HCT116 (cell line): ENCODE results near the gene KCNK15.

Source experiments
- CEBPB ChIP-seq: IDR thresholded peaks from 2 replicates; pipeline ENCODE4 v1.6.1; 2012; ENCODE audit warnings: low read depth
- EGR1 ChIP-seq: IDR thresholded peaks from 2 replicates; pipeline ENCODE4 v1.6.1; 2012; ENCODE audit warnings: low read depth
- EZH2 ChIP-seq: fragments of 200-600 bp; sonication (generic); IDR thresholded peaks from 2 replicates; pipeline ENCODE4 v1.6.1; 2017; ENCODE audit warnings: antibody characterized with exemption, mixed run types
- EZH2phosphoT487 ChIP-seq: fragments of 200-600 bp; IDR thresholded peaks from 2 replicates; pipeline ENCODE4 v1.6.1; 2018; ENCODE audit warnings: antibody characterized with exemption, borderline replicate concordance
- POLR2A ChIP-seq: IDR thresholded peaks from 2 replicates; pipeline ENCODE4 v1.7.0; 2011; ENCODE audit warnings: borderline replicate concordance; ENCODE audit not compliant: insufficient read depth, insufficient read length; ENCODE audit errors: extremely low read depth
- RAD21 ChIP-seq: IDR thresholded peaks from 2 replicates; pipeline ENCODE4 v1.6.1; 2012; ENCODE audit warnings: low read depth, mild to moderate bottlenecking
- SIN3A ChIP-seq: IDR thresholded peaks from 2 replicates; pipeline ENCODE4 v1.6.1; 2012; ENCODE audit warnings: low read depth
- SP1 ChIP-seq: IDR thresholded peaks from 2 replicates; pipeline ENCODE4 v1.6.1; 2012; ENCODE audit warnings: low read depth
- TCF7L2 ChIP-seq: IDR thresholded peaks from 2 replicates; pipeline ENCODE4 v1.7.0; 2011; ENCODE audit warnings: borderline replicate concordance, inconsistent platforms; ENCODE audit not compliant: insufficient read depth, insufficient read length; ENCODE audit errors: extremely low read depth
- TF ChIP-seq, protein P1 (sequence below), 3 experiments: fragments of 200-600 bp in 1 of 3; sonication (generic) in 1 of 3; IDR thresholded peaks in 2 of 3; conservative IDR thresholded peaks in 1 of 3; 2 replicates each; pipeline ENCODE4 v1.5.1; 2012 to 2017; ENCODE audit warnings: low read depth in 2 of 3, low read length in 2 of 3, antibody characterized with exemption in 1 of 3, borderline replicate concordance in 1 of 3, control low read depth in 1 of 3, mild to moderate bottlenecking in 1 of 3, mixed read lengths in 1 of 3, mixed run types in 1 of 3, moderate library complexity in 1 of 3; ENCODE audit not compliant: insufficient read depth in 1 of 3
- TF ChIP-seq, protein P2 (sequence below): IDR thresholded peaks from 2 replicates; pipeline ENCODE4 v1.6.1; 2012; ENCODE audit warnings: low read depth

DNA sequence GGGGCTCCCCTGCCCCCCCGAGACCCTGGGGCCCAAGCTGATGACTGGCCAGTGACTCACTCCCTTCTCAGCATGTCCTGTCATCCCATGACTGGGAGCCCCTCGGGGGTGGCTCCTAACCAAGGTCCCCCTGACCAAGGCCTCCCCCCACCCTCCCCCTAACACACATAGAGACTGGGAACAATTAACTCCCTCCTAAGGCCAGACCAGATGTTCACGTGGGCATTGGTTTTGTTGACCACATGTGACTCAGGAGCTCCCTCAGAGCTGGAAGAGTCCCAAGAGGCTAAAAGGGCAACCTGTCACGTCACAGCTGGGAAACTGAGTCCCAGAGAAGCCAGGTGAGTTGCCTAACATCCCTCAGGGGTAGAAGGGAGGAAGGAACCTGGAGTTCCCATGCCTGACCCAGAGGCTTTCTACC lies 41.1 kb upstream of the KCNK15 start:
- TF ChIP-seq EZH2phosphoT487 (no peak), EGR1 (no peak), SIN3A (no peak), EZH2 (no peak), CEBPB (no peak), POLR2A (no peak), SP1 (no peak), RAD21 (no peak), TCF7L2 (no peak)
- TF ChIP-seq, protein P1, sequence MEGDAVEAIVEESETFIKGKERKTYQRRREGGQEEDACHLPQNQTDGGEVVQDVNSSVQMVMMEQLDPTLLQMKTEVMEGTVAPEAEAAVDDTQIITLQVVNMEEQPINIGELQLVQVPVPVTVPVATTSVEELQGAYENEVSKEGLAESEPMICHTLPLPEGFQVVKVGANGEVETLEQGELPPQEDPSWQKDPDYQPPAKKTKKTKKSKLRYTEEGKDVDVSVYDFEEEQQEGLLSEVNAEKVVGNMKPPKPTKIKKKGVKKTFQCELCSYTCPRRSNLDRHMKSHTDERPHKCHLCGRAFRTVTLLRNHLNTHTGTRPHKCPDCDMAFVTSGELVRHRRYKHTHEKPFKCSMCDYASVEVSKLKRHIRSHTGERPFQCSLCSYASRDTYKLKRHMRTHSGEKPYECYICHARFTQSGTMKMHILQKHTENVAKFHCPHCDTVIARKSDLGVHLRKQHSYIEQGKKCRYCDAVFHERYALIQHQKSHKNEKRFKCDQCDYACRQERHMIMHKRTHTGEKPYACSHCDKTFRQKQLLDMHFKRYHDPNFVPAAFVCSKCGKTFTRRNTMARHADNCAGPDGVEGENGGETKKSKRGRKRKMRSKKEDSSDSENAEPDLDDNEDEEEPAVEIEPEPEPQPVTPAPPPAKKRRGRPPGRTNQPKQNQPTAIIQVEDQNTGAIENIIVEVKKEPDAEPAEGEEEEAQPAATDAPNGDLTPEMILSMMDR (IDR thresholded peaks at IDR 0.05 in 2 of 3, conservative IDR thresholded peaks at IDR 0.05 in 1 of 3; ENCODE audit: borderline replicate concordance in 1 of 3, insufficient read depth in 1 of 3, low read depth in 2 of 3, low read length in 2 of 3): no peak
- TF ChIP-seq, protein P2, sequence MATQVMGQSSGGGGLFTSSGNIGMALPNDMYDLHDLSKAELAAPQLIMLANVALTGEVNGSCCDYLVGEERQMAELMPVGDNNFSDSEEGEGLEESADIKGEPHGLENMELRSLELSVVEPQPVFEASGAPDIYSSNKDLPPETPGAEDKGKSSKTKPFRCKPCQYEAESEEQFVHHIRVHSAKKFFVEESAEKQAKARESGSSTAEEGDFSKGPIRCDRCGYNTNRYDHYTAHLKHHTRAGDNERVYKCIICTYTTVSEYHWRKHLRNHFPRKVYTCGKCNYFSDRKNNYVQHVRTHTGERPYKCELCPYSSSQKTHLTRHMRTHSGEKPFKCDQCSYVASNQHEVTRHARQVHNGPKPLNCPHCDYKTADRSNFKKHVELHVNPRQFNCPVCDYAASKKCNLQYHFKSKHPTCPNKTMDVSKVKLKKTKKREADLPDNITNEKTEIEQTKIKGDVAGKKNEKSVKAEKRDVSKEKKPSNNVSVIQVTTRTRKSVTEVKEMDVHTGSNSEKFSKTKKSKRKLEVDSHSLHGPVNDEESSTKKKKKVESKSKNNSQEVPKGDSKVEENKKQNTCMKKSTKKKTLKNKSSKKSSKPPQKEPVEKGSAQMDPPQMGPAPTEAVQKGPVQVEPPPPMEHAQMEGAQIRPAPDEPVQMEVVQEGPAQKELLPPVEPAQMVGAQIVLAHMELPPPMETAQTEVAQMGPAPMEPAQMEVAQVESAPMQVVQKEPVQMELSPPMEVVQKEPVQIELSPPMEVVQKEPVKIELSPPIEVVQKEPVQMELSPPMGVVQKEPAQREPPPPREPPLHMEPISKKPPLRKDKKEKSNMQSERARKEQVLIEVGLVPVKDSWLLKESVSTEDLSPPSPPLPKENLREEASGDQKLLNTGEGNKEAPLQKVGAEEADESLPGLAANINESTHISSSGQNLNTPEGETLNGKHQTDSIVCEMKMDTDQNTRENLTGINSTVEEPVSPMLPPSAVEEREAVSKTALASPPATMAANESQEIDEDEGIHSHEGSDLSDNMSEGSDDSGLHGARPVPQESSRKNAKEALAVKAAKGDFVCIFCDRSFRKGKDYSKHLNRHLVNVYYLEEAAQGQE: no peak
